Activated CD4-positive, CD25-positive, alpha-beta regulatory T cell treated with anti-CD3 and anti-CD28 coated beads, Interleukin-2, amount 50 U/mL, for 24 hours (primary cell): ENCODE results near the gene NIPSNAP2.
A peak's percentile ranks its signal among the peaks of the same experiment; 100 is the strongest.
"Not testable (repeated sequence)": the region's sequence is repeated elsewhere in the genome, so short reads cannot be mapped to it uniquely, and the experiment has no call there.

Source experiments
- ATAC-seq, 2 donors: fragments of 150-1000 bp; cut with Tn5 transposase; one replicate each; pipeline ENCODE4 v1.10.0; 2021; ENCODE audit warnings: mild to moderate bottlenecking in 1 of 2, moderate library complexity in 1 of 2

Gene NIPSNAP2

GRCh38 chr7:55964261-55965099, at the start of gene NIPSNAP2:
Gene NIPSNAP2, plus strand, starts transcription at chr7:55964585. Its CDS starts 25 bp downstream, at chr7:55964610.
- ATAC-seq = peak; percentile 87 to 89

GRCh38 chr7:55917771-55918170, 46.6 kb upstream of the NIPSNAP2 start:
- no peak for ATAC-seq

- no peak for ATAC-seq
Observed at GRCh38 chr7:55928006-55928767, 36.2 kb upstream of the NIPSNAP2 start.

- no peak for ATAC-seq
Observed at GRCh38 chr7:55931421-55932151, 32.8 kb upstream of the NIPSNAP2 start.

- no peak for ATAC-seq
Observed at GRCh38 chr7:55939514-55940123, 24.8 kb upstream of the NIPSNAP2 start.

GRCh38 chr7:55946545-55946944, 17.8 kb upstream of the NIPSNAP2 start:
- ATAC-seq = no peak

- ATAC-seq = peak; percentile 100
Observed at GRCh38 chr7:55951637-55952351, 12.6 kb upstream of the NIPSNAP2 start, which contains the start of gene MRPS17. Gene MRPS17, plus strand, starts transcription at chr7:55951877. Its CDS starts 1,319 bp downstream, at chr7:55953196.

GRCh38 chr7:55952352-55952671, 12.1 kb upstream of the NIPSNAP2 start:
- ATAC-seq = not testable (repeated sequence)

- ATAC-seq = no peak
Observed at GRCh38 chr7:55953707-55954475, 10.5 kb upstream of the NIPSNAP2 start.

- no peak for ATAC-seq
Observed at GRCh38 chr7:55957190-55957589, 7.2 kb upstream of the NIPSNAP2 start.

GRCh38 chr7:55962014-55962413, 2.4 kb upstream of the NIPSNAP2 start:
- ATAC-seq = no peak

GRCh38 chr7:55963584-55964168, 709 bp upstream of the NIPSNAP2 start:
- no peak for ATAC-seq

GRCh38 chr7:55965100-55965470, 700 bp downstream of the NIPSNAP2 start:
- ATAC-seq = no peak

GRCh38 chr7:55965805-55966421, 1.5 kb downstream of the NIPSNAP2 start:
- ATAC-seq = no peak

- ATAC-seq = no peak
Observed at GRCh38 chr7:55966851-55967250, 2.5 kb downstream of the NIPSNAP2 start.

- ATAC-seq = no peak
Observed at GRCh38 chr7:55969391-55969790, 5.0 kb downstream of the NIPSNAP2 start.

- ATAC-seq = no peak
Observed at GRCh38 chr7:55970561-55970960, 6.2 kb downstream of the NIPSNAP2 start.

- no peak for ATAC-seq
Observed at GRCh38 chr7:55970978-55971377, 6.6 kb downstream of the NIPSNAP2 start.

GRCh38 chr7:55973747-55974250, 9.4 kb downstream of the NIPSNAP2 start:
- ATAC-seq = no peak

GRCh38 chr7:55975988-55976633, 11.7 kb downstream of the NIPSNAP2 start:
- ATAC-seq = no peak
